Myocyte (in vitro differentiated cells): Measurements from ENCODE around the gene SH3RF3. TPM values are rescaled to one million over a fixed set of nuclear protein-coding genes. Genes with fewer than 3 reads are reported as not detected.

Source experiments
- DNase-seq: peaks from one replicate; pipeline ENCODE4 v3.0.0-alpha.2; 2012; ENCODE audit warnings: low read depth
- total RNA-seq: library from RNA; depleted of rRNA; stranded (reverse); fragments of >200 nt; gene quantifications from 2 replicates; pipeline ENCODE4 v1.2.3, GENCODE V29; 2014

SH3RF3 gene
- total RNA-seq, 1 donor from 2014 or later = 5.3 TPM

DNA sequence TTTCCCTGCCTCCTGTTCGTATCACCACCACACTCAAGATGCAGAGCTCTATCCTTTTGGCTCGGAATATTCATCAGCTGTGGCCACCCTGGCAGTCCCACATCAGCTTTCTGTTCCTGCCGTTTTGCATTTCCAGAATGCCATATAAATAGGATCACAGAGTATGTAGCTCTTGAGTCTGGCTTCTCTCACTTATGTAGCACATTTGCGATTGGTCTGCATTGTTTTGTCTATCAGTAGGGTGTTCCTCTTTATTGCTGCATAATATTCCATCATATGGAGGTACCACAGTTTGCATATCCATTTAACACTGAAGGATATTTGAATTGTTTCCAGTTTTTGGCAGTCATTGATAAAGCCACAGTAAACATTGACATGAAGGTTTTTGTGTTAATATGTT, 104.6 kb downstream of the SH3RF3 start:
- no peak for DNase-seq

DNA sequence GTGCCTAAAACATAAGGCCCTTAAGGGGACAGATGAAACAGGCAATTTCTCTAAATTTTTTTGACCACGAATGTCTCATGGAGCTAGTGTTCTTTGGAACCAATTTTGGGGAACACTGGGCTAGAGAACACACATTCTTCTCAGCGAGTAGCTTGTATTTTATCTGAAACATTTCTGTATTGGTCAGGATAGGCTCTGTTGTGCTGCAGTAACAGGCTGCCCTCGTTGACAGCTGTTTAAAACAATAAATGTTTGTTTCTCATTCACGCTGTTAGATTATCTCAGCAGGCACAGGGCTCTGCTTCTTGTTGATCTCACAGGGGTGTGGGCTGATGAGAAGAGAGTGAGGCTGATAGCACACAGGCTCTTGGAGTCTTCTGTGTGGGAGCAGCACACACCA, 105.3 kb downstream of the SH3RF3 start:
- DNase-seq = no peak

DNA sequence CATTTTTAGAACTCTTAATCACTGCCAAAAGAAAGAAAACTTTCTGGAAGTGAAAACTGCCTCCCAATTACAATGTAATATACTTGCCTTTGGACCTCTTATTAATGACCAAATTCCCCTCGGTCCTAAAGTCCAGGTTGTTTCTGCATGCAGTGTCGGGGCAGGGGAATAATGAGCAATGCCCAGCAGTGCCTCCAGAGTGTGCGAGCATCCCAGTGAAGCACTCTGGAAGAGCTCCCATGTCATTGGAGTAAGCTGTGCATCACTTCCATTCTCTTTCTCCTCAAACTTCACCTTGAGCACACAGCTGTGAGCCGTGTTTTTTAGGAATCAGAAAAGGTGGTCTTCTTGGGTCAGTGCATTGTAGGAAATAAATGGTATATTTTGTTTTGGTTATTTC, 107.1 kb downstream of the SH3RF3 start:
- DNase-seq = no peak

DNA sequence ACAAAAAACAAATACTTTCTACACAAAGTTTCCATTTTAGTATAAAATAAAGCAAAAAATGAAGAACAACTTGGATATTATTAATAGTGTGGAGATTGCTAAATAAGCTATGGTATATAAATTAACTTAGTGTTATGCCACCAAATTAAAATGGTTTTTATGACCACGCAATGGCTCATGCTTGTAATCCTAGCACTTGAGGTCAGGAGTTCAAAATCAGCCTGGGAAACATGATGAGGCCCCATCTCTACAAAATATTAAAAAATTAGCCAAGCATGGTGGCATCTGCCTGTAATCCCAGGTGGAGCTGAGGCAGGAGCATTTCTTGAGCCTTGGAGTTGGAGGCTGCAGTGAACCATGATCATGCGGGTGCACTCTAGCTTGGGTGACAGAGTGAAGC, 108.8 kb downstream of the SH3RF3 start:
- no peak for DNase-seq

DNA sequence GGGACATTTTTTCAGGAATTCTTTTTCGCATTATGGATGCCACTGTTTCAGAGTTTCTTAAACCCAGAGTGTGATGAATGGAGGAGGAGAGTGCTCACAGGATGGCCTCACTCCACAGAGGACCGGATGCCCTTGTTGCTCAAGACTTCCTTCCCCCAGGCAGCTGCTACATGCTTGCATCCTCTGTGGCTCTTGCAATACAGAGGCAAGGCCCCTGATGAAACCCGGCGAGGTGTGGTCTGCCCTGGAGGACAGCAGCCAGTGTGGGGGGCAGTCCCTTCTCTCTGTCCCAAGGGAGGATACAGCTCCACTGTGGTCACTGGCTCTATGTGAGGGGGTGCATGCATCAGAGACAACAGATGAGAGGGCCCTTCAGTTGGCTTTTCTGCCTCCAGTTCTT, 109.6 kb downstream of the SH3RF3 start:
- peak; percentile 63 for DNase-seq

DNA sequence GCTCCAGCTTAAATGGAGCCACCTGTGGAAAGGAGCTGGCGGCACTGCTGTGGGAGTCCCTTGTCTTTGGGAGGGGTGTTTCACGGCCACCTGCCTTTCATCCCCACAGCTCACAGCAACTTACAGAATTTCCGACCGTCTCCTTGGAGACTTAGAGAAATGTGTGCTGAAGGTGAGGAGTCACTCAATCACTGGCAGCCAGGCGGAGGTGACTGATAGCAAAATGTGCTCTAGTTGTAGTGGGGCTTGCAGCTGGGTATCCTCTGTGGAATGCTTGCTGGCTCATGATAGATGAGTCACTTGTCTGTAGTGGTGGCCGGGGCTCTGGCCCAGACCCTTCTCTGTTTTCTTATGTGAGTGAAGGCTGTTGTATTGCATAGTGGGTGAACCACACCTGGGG, 110.7 kb downstream of the SH3RF3 start:
- peak; percentile 56 for DNase-seq

DNA sequence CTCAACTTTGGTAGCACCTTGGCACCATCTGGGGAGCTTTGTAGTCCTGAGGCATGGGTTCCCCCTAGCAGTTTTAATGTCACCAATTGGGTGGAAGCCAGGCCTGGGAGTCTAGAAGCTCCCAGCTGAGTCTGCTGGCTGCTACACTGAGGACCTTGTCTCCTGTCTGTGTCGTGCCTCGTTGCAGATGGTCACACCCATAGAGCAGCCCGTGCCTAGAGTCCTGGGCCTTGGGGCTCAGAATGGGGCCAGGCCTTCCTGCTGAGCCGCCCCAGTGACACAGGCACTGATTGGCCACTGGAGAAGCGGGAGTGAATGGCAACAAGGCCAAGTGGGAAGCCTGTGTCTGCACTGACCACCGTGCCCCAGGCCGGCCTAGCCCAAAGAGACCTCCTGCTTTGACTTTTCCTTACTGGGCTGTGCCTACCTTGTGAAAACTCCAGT, 113.2 kb downstream of the SH3RF3 start:
- DNase-seq = no peak

DNA sequence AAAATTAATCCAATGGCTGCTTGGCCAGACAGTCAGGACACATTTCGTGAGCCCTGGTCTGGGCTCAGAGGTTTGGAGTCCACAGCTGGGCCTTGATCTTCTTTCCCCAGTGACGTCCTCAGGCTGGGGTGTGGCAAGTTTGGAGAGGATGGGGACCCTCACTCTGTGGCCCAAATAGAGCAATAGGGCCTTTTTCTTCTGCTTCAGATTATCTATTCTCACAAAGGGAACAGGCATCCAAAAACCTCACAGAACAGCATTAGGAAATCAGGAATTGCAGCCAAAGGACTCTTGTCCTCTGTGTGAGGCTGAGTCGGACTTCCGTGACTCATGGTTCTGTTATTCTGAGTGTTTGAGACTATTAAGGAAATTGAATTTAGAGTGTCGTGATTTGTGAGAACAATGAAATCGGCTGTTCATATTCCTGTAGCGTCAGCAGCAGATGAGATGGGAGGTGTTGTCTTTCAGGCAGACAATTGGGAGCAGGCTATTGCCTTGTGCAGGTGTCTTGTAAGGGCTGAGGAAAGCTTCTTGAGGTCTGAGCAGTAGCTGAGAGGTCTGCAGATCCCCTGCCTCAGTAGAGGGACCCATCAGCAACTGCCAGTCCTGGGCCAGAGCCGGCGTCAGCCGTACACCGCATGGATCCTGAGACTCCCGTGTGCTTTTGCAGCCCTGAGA, 113.8 kb downstream of the SH3RF3 start:
- DNase-seq = peak; percentile 78

DNA sequence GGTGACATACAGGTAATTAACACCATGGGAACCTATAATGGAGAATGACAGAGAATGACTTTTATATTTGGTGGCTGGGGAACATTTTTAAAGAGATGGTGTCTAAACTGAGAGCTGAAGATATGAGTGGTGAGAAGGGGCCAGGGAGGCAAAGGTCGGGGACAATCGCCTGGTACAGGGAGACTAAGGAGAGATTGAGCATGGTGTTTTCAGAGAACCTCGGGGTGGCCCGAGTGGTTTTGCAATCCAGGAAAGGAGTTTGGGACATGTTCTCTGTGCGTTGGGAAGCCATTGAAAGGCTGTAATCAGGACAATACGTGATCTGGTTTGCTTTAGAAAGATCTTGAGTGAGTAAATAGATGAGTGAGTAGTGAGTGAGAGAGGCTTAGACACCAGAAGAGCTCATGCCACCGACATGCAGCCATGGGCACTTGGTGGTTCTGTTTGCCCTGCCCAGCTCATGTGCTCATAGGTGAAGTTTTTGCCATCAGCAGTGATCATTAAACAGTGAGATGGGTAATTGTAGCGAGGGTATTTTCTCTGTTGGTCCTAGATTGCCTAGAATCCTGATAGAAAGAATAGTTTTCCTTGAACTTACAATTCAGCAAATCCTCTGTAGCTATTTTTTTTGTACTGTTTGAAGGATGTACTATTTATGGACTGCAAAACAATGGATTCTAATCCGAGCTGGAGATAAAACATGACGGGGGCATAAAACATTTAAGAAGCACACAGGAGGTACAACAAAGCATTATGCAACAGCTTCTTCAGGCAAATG, 114.7 kb downstream of the SH3RF3 start:
- DNase-seq = no peak

DNA sequence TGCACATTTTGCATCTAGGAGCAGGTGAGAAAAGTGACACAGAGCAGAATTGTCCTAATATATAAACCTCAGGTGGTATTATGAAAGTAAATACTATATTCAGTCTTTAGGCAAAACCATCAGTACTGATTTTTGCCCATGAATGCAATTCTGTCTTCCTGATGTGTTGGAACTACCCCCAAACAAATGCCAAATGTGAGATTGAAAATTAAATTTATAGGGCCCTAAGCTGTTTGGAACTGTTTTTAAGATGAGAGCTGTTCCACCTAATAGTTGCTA, 115.2 kb downstream of the SH3RF3 start:
- DNase-seq = no peak

DNA sequence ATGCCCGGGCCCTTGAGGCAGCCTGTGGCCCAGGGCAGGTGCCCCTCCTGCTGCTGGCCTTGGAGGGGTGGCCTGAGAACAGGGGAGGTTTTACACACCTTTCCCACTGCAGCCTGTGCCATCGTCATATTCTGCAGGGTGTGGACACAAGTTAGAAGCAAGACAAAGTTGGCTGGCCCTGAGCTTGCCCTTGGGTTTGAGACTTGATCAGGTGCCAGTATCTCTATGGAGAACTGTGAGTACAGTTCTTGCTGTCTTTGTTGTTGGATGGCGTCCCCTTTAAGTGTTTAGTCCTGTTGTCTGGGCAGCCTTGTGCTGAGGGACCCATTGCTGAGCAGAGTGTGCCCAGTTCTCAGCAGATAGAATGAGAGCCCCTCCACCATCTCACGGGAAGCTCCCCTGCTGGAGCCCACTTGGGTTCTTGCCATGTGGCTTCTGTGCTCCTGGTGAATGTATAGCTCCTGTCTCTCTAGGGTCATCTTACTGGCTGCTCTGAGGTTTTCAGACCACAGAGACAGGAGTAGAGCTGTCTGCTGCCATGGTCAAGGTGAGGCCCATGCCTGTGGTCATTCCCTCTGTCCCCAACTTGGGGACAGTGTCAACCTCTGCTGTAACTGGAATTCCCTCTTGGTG, 115.9 kb downstream of the SH3RF3 start:
- no peak for DNase-seq

DNA sequence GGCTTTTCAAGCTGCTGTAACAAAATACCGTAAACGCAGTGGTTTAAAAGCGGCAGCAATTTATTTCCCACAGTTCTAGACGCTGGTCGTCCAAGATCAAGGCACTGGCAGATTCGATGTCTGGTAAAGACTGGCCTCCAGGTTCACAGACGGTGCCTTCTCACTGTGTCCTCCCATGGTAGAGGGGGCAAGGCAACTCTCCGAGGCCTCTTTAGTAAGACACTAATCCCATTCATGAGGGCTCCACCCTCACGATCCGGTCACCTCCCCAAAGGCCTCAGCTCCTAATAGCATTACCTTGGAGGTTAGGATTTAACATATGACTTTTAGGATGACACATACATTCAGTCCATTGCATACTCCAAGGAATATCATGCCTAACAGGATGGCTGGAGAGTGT, 117.2 kb downstream of the SH3RF3 start:
- DNase-seq = no peak

DNA sequence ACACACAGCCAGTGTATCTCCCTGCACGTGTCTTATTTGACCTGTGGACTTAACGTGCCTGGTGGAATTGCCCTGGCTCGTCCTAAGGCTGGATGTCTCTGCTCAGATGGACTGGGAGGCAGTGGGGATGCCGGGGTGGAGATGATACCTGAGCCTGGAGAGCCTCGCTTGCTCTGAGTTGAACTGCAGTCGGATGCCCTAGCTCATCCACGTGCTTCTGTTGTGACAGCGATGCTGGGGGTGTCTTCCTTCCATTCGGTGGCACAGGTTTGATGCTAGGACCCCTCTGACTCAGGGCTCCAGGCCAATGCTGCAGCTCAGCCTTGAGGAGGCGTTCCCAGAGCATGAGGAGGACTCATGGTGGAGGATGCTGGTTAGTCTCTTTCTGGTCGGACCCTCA, 117.6 kb downstream of the SH3RF3 start:
- no peak for DNase-seq

DNA sequence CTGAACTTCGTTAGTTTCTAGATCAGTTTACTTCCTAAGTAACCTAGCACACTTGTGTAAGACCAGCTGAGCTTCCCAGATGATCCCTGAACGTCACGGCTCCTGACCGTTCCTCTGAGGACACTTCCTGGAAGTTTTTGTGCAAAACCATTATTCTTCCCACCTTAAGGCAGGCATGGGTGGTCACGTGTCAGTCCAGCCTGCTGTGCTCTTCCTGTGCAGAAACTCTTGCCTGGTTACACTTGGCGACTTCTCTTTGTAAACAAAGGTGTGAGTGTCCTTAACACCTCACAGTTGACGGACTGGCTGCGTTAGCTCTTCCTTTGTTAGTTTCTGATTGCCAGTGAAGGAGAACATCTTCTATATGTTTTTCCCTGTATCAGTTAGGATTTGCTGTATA, 118.3 kb downstream of the SH3RF3 start:
- DNase-seq = no peak

DNA sequence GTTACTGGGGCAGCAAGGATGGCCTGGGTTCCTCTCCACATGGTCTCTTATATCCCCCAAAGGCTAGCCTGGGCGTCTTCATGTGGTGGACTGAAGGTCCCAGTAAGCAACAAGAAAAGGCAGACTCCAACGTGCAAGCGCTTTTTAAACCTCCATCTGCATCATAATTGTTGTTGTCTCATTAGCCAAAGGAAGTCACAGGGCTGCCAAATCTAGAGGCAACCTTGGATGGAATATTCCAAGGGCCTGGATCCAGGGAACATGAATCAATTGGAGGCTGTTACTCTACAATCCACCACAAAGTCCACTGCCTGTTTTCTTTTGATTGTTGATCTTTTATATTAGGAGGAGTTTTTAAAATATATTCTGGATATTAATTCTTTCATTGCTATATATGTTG, 118.8 kb downstream of the SH3RF3 start:
- DNase-seq = no peak

DNA sequence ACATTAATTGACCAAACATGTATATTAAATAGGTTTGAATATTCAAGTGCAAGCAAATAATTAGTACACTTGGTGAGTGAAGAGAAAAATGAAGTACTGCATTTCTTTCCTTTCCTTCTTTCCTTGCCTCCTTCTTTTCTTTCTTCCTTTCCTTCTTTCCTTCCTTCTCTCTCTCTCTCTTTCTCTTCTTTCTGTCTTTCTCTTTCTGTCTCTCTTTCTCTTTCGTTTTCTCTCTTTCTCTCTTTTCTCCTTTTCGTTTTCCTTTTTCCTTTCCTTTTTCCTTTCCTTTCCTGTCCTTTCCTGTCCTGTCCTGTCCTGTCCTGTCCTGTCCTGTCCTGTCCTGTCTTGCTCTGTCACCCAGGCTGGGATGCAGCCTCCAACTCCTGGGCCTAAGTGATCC, 119.6 kb downstream of the SH3RF3 start:
- no peak for DNase-seq

DNA sequence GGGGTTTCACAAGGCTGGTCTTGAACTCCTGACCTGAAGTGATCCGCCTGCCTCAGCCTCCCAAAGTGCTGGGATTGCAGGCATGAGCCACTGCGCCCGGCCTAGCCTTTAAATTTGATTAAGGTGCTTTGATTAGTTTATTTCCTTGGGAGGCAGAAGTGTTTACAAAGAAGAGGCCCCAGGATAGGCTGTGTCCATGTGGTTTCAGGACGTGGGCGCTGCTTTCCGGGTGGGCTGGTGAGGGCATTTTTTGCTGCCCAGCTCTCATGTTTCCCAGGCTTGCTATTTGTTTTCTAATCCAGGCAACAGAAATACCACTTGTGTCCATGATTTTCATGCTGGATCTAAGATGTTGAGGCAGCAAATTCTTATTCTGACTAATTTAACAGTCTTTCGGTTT, 124.2 kb downstream of the SH3RF3 start:
- no peak for DNase-seq

DNA sequence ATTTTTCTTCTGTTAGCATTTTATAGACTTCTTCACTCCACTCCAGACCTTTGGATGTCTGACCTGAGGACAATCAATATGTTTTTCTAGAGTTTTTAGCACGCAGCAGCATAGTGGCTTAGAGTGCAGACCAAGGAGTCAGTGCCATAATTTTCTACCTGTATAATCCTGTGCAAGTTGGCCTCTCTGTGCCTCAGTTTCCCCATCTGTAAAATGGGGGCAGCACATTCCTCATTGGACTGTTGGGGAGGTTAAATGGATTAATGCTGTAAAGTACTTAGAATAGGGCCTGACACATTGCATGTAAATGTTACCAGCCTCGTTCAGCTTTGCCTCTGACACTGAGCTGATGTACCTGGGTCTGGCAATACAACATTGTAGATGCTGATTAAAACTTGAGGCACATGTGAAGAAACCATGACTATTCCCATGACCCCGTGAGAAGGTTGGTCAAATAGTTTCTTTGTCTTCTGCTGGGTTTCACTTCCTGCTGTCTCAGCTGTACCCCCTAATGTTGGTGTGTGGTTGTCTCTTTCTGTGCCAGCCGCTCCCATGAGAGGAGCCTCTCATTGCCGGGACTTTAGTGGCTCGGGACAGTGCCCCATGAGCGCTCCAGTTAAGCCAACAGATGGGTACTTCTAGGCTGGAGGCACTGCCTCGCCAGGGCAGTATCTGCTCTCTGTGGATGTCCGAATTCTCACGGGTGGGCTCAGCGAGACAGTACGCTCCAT, 125.3 kb downstream of the SH3RF3 start:
- no peak for DNase-seq

DNA sequence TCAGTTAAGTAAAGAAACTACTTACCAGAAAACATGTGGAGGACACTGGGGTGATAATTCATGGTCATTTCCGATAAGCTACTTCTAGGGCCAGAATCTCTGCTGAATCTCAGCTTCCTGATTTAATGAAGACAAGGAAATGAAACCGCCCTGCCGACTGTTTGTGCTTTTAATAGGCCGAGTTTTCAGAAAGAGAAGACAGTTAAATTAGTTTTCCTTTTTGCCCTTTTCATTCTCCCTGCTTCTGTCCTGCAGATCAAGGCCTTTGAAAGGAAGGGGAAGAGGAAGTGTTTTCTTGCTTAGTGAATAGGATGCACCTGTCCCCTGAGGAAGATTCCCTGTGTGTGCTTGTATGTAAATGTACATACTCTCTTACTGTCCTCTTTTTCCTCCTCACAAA, 126.6 kb downstream of the SH3RF3 start:
- DNase-seq = no peak

DNA sequence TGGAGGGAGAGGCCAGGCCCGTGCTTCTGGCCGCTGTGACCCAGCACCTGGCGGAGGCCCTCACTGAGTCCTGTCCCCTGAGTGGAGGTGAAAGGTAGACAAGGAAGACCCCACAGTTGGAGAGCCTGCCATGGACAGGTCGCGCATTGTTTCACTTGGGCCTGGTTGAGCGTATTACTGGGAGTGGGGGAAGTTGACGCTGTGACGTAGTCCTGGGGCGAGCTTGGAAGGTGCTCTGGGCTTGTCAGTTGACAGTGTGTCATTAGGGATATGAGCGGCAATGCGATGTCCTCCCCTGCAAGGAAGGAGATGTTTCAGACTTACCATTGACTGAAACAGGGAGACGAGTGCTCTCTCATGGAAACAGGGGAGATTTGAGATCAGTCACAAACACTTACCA, 127.1 kb downstream of the SH3RF3 start:
- DNase-seq = no peak

DNA sequence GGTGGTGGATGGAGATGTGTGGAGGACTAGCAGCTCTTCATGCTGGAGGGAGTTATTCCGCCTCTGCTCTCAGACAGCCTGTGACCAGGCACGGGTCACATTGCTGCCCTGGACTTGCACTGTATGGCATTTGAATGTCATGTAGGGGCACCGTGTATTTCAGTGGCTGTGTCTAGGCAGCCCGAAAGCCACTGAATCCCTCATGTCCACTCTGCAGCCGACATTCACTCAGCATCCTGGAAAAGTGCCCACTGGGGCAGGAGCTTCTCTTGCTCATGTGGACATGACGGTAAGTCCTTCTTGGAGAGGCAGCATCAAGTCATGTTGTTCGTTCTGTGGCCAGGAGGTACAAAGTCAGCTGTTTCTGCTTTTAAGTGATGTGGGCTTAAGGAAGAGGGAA, 127.9 kb downstream of the SH3RF3 start:
- DNase-seq = peak; percentile 41

DNA sequence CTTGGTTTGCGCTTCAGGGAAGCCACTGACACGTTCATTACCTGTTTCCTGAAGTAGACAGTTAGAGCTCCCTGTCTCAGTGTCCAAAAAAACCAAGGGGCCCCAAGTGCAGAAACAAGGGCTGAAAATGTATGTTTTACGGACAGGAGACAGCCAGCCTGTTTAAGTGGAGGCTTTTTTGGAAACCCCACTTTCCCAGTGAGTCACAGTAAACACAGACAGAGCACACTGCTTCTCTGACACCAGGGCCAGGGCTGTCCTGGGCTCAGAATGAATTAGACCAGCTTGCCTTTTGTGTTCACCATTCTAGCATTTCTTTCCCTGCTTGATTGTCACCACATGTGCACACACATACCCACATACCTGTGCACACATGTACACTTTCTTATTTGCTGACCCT, 128.6 kb downstream of the SH3RF3 start:
- no peak for DNase-seq
